ENCODE results near the gene TLR6.

DNA sequence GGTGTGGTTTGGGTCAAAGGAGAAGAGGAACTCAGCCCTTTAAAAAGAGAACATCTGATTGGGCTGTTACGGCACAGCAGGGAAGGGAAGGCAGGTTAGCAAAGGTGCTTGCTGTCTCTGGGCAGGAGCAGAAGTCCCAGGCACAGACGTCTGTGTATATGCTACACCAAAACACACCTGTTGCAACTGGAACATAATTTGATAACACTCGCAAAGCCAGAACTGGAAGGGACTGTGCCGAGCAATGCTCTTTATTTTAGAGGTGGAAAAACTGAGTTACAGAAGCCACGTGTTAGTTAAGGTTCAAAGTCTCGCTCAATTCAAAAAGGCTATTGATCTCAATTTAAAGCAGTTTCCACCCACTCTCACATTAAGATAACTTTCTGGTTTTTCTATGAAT, 8.8 kb upstream of the TLR6 start:
- TF ChIP-seq, protein P1, sequence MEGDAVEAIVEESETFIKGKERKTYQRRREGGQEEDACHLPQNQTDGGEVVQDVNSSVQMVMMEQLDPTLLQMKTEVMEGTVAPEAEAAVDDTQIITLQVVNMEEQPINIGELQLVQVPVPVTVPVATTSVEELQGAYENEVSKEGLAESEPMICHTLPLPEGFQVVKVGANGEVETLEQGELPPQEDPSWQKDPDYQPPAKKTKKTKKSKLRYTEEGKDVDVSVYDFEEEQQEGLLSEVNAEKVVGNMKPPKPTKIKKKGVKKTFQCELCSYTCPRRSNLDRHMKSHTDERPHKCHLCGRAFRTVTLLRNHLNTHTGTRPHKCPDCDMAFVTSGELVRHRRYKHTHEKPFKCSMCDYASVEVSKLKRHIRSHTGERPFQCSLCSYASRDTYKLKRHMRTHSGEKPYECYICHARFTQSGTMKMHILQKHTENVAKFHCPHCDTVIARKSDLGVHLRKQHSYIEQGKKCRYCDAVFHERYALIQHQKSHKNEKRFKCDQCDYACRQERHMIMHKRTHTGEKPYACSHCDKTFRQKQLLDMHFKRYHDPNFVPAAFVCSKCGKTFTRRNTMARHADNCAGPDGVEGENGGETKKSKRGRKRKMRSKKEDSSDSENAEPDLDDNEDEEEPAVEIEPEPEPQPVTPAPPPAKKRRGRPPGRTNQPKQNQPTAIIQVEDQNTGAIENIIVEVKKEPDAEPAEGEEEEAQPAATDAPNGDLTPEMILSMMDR (IDR thresholded peaks at IDR 0.05): no peak
- no peak for TF ChIP-seq POLR2AphosphoS5 (IDR thresholded peaks at IDR 0.05; ENCODE audit: insufficient read depth in 1 of 2, low read depth in 1 of 2)
